SK-N-SH (cell line): Measurements from ENCODE around the gene PLA2G4E. TPM values are rescaled to one million over a fixed set of nuclear protein-coding genes. Genes with fewer than 3 reads are reported as not detected.
A peak's percentile ranks its signal among the peaks of the same experiment; 100 is the strongest.

ENCODE experiments used
- CHD2 ChIP-seq: fragments of 150-350 bp; IDR thresholded peaks from 2 replicates; pipeline ENCODE4 v1.6.1; 2018; ENCODE audit warnings: low read length; ENCODE audit not compliant: partially characterized antibody
- ELF1 ChIP-seq: IDR thresholded peaks from 2 replicates; pipeline ENCODE4 v1.4.0; 2012
- EZH2phosphoT487 ChIP-seq: fragments of 200-600 bp; sonication (generic); IDR thresholded peaks from 2 replicates; pipeline ENCODE4 v1.6.1; 2017; ENCODE audit warnings: low read depth, mixed run types, mild to moderate bottlenecking, antibody characterized with exemption, moderate library complexity, borderline replicate concordance
- FOSL2 ChIP-seq: IDR thresholded peaks from 2 replicates; pipeline ENCODE4 v1.4.0; 2012; ENCODE audit warnings: low read depth, mild to moderate bottlenecking, moderate library complexity, borderline replicate concordance
- FOXJ3 ChIP-seq: sonication (generic); formaldehyde crosslinking; IDR thresholded peaks from 2 replicates; pipeline ENCODE4 v1.5.1; 2020; ENCODE audit warnings: mild to moderate bottlenecking, missing genetic modification reagents
- FOXM1 ChIP-seq: IDR thresholded peaks from 2 replicates; pipeline ENCODE4 v1.4.0; 2012; ENCODE audit warnings: low read depth, mild to moderate bottlenecking
- IRF3 ChIP-seq: fragments of 150-350 bp; IDR thresholded peaks from 2 replicates; pipeline ENCODE4 v1.6.1; 2016; ENCODE audit warnings: mild to moderate bottlenecking, low read depth, low read length
- MAX ChIP-seq: IDR thresholded peaks from 2 replicates; pipeline ENCODE4 v1.4.0; 2012; ENCODE audit warnings: low read depth
- MEF2A ChIP-seq: IDR thresholded peaks from 2 replicates; pipeline ENCODE4 v1.4.0; 2012; ENCODE audit warnings: low read depth, borderline replicate concordance
- MXI1 ChIP-seq: IDR thresholded peaks from 2 replicates; pipeline ENCODE4 v1.6.1; 2012; ENCODE audit warnings: mild to moderate bottlenecking, low read depth, low read length, improper control_type of control experiment
- NFIC ChIP-seq: IDR thresholded peaks from 2 replicates; pipeline ENCODE4 v1.4.0; 2012; ENCODE audit warnings: borderline replicate concordance
- PBX3 ChIP-seq: IDR thresholded peaks from 2 replicates; pipeline ENCODE4; 2012
- RAD21 ChIP-seq: IDR thresholded peaks from 2 replicates; pipeline ENCODE4 v1.6.1; 2012; ENCODE audit warnings: mild to moderate bottlenecking, low read length
- RFX5 ChIP-seq: IDR thresholded peaks from 2 replicates; pipeline ENCODE4 v1.6.1; 2012; ENCODE audit warnings: mild to moderate bottlenecking, improper control_type of control experiment, low read length
- RXRA ChIP-seq: IDR thresholded peaks from 2 replicates; pipeline ENCODE4 v1.4.0; 2012; ENCODE audit warnings: low read depth, mild to moderate bottlenecking, borderline replicate concordance
- SIN3A ChIP-seq: IDR thresholded peaks from 2 replicates; pipeline ENCODE4 v1.6.1; 2012; ENCODE audit warnings: low read depth, mild to moderate bottlenecking, low read length, moderate library complexity, borderline replicate concordance
- SMC3 ChIP-seq: IDR thresholded peaks from 2 replicates; pipeline ENCODE4 v1.6.1; 2012; ENCODE audit warnings: low read depth, low read length, improper control_type of control experiment
- TCF12 ChIP-seq: IDR thresholded peaks from 2 replicates; pipeline ENCODE4 v1.4.0; 2012
- TEAD4 ChIP-seq: IDR thresholded peaks from 2 replicates; pipeline ENCODE4 v1.4.0; 2012; ENCODE audit warnings: mild to moderate bottlenecking, borderline replicate concordance; ENCODE audit not compliant: insufficient read depth
- YY1 ChIP-seq: IDR thresholded peaks from 2 replicates; pipeline ENCODE4 v1.4.0; 2012; ENCODE audit warnings: low read depth, mild to moderate bottlenecking
- polyA plus RNA-seq, 3 experiments: library from polyadenylated mRNA; depleted of rRNA; stranded (reverse); fragments of >200 nt; gene quantifications; 2 replicates each; pipeline ENCODE4 v1.2.3, GENCODE V29; 2012
- TF ChIP-seq, protein P1 (sequence below): IDR thresholded peaks from 2 replicates; pipeline ENCODE4 v1.4.0; 2012; ENCODE audit warnings: low read depth, borderline replicate concordance
- TF ChIP-seq, protein P2 (sequence below): fragments of 200-600 bp; sonication (generic); IDR thresholded peaks from 2 replicates; pipeline ENCODE4 v1.6.1; 2017; ENCODE audit warnings: antibody characterized with exemption, mild to moderate bottlenecking, moderate library complexity
- TF ChIP-seq, protein P3 (sequence below): IDR thresholded peaks from 2 replicates; pipeline ENCODE4 v1.6.1; 2012; ENCODE audit warnings: mild to moderate bottlenecking, low read depth, low read length, moderate library complexity

The PLA2G4E gene
- polyA plus RNA-seq, 1 of the 3 experiments (the other 2 are of a cell fraction): not detected

- TF ChIP-seq IRF3 (no peak), CHD2 (peak; percentile 33), MEF2A (no peak), FOSL2 (no peak), RXRA (no peak), PBX3 (no peak), TEAD4 (no peak), FOXJ3 (peak; percentile 66; the same call in 1 of the 2 replicates), MAX (0 out of 2 replicates have a peak, but pooled peaks have one; percentile 48), FOXM1 (no peak), RFX5 (no peak), ELF1 (no peak), SMC3 (peak; percentile 78), YY1 (no peak), SIN3A (peak; percentile 51; the same call in 1 of the 2 replicates), NFIC (no peak), MXI1 (peak; percentile 92), RAD21 (peak; percentile 72), TCF12 (no peak), EZH2phosphoT487 (no peak)
- TF ChIP-seq, protein P1, sequence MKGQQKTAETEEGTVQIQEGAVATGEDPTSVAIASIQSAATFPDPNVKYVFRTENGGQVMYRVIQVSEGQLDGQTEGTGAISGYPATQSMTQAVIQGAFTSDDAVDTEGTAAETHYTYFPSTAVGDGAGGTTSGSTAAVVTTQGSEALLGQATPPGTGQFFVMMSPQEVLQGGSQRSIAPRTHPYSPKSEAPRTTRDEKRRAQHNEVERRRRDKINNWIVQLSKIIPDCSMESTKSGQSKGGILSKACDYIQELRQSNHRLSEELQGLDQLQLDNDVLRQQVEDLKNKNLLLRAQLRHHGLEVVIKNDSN: no peak
- TF ChIP-seq, protein P2, sequence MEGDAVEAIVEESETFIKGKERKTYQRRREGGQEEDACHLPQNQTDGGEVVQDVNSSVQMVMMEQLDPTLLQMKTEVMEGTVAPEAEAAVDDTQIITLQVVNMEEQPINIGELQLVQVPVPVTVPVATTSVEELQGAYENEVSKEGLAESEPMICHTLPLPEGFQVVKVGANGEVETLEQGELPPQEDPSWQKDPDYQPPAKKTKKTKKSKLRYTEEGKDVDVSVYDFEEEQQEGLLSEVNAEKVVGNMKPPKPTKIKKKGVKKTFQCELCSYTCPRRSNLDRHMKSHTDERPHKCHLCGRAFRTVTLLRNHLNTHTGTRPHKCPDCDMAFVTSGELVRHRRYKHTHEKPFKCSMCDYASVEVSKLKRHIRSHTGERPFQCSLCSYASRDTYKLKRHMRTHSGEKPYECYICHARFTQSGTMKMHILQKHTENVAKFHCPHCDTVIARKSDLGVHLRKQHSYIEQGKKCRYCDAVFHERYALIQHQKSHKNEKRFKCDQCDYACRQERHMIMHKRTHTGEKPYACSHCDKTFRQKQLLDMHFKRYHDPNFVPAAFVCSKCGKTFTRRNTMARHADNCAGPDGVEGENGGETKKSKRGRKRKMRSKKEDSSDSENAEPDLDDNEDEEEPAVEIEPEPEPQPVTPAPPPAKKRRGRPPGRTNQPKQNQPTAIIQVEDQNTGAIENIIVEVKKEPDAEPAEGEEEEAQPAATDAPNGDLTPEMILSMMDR: peak; percentile 63
- TF ChIP-seq, protein P3, sequence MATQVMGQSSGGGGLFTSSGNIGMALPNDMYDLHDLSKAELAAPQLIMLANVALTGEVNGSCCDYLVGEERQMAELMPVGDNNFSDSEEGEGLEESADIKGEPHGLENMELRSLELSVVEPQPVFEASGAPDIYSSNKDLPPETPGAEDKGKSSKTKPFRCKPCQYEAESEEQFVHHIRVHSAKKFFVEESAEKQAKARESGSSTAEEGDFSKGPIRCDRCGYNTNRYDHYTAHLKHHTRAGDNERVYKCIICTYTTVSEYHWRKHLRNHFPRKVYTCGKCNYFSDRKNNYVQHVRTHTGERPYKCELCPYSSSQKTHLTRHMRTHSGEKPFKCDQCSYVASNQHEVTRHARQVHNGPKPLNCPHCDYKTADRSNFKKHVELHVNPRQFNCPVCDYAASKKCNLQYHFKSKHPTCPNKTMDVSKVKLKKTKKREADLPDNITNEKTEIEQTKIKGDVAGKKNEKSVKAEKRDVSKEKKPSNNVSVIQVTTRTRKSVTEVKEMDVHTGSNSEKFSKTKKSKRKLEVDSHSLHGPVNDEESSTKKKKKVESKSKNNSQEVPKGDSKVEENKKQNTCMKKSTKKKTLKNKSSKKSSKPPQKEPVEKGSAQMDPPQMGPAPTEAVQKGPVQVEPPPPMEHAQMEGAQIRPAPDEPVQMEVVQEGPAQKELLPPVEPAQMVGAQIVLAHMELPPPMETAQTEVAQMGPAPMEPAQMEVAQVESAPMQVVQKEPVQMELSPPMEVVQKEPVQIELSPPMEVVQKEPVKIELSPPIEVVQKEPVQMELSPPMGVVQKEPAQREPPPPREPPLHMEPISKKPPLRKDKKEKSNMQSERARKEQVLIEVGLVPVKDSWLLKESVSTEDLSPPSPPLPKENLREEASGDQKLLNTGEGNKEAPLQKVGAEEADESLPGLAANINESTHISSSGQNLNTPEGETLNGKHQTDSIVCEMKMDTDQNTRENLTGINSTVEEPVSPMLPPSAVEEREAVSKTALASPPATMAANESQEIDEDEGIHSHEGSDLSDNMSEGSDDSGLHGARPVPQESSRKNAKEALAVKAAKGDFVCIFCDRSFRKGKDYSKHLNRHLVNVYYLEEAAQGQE: no peak
Observed at GRCh38 chr15:42056934-42057798, 36.3 kb upstream of the PLA2G4E start (continued).
